ENCODE measurements around the gene NGRN. TPM values are rescaled to one million over a fixed set of nuclear protein-coding genes. Genes with fewer than 3 reads are reported as not detected.

Gene NGRN
- 10 to 100 TPM; 32.1 to 32.9 TPM for total RNA-seq

- CTCF ChIA-PET, result interaction anchor here (0.6 kb wide), 1 partner anchor 31 kb away, joined by 3 read pairs; no protein-coding TSS in a partner anchor
Measured at GRCh38 chr15:90265271-90266060, at the start of gene NGRN. TSS of gene NGRN (plus strand) at chr15:90265672. CDS start at chr15:90265713, 41 bp downstream.

GRCh38 chr15:90217671-90218394 lies 47.6 kb upstream of the NGRN start:
- CTCF ChIA-PET, result interaction anchor here (1.1 kb wide), 1 partner anchor 112 kb away, joined by 3 read pairs; no protein-coding TSS in a partner anchor

More at GRCh38 chr15:90265271-90266060, at the start of gene NGRN:
- POLR2A ChIA-PET, result interaction anchor here (0.7 to 2.3 kb wide), 6 partner anchors 8 to 231 kb away, joined by 3 to 13 read pairs (median 3); partner anchors contain the start of genes CIB1, GDPGP1 and SEMA4B

GRCh38 chr15:90219421-90220141 lies 45.9 kb upstream of the NGRN start:
- CTCF ChIA-PET, result interaction anchor here (0.6 to 1.4 kb wide), 6 partner anchors 14 to 321 kb away, joined by 3 to 4 read pairs (median 3); no protein-coding TSS in a partner anchor
- POLR2A ChIA-PET, result no interaction called here

More at GRCh38 chr15:90217671-90218394, 47.6 kb upstream of the NGRN start:
- POLR2A ChIA-PET, result no interaction called here

- POLR2A ChIA-PET, result interaction anchor here (0.8 kb wide), 1 partner anchor 10 kb away, joined by 3 read pairs; no protein-coding TSS in a partner anchor
- CTCF ChIA-PET, result interaction anchor here (0.7 to 1.6 kb wide), 7 partner anchors 9 to 80 kb away, joined by 3 to 10 read pairs (median 4); partner anchors contain the start of genes CIB1 and GDPGP1
Measured at GRCh38 chr15:90221246-90221900, 44.1 kb upstream of the NGRN start.

- CTCF ChIA-PET, result interaction anchor here (1.3 kb wide), 1 partner anchor 11 kb away, joined by 3 read pairs; no protein-coding TSS in a partner anchor
- POLR2A ChIA-PET, result no interaction called here
Measured at GRCh38 chr15:90222547-90222946, 42.9 kb upstream of the NGRN start.

GRCh38 chr15:90223441-90224165 lies 41.9 kb upstream of the NGRN start:
- ChIA-PET POLR2A (interaction anchor here (0.6 kb wide), 1 partner anchor 29 kb away, joined by 6 read pairs; no protein-coding TSS in a partner anchor), CTCF (interaction anchor here (0.5 to 1.3 kb wide), 3 partner anchors 12 to 15 kb away, joined by 3 read pairs; no protein-coding TSS in a partner anchor)

- ChIA-PET CTCF (no interaction called here), POLR2A (no interaction called here)
Measured at GRCh38 chr15:90225047-90225446, 40.4 kb upstream of the NGRN start.

GRCh38 chr15:90225504-90226234 lies 39.8 kb upstream of the NGRN start:
- POLR2A ChIA-PET, result no interaction called here
- CTCF ChIA-PET, result interaction anchor here (0.6 kb wide), 1 partner anchor 104 kb away, joined by 4 read pairs; no protein-coding TSS in a partner anchor

- POLR2A ChIA-PET, result no interaction called here
- CTCF ChIA-PET, result interaction anchor here (0.6 kb wide), 1 partner anchor 12 kb away, joined by 3 read pairs; no protein-coding TSS in a partner anchor
Measured at GRCh38 chr15:90227336-90227735, 38.1 kb upstream of the NGRN start.

- CTCF ChIA-PET, result no interaction called here
- POLR2A ChIA-PET, result no interaction called here
Measured at GRCh38 chr15:90227816-90228772, 37.4 kb upstream of the NGRN start.

GRCh38 chr15:90228960-90229359 lies 36.5 kb upstream of the NGRN start:
- ChIA-PET CTCF (no interaction called here), POLR2A (no interaction called here)

- ChIA-PET POLR2A (interaction anchor here (1.0 kb wide), 1 partner anchor 19 kb away, joined by 4 read pairs; the partner anchor contains the start of gene TTLL13), CTCF (interaction anchor here (0.5 to 2.3 kb wide), 3 partner anchors 9 to 48 kb away, joined by 3 to 10 read pairs (median 5); no protein-coding TSS in a partner anchor)
Measured at GRCh38 chr15:90230071-90230494, 35.4 kb upstream of the NGRN start.

GRCh38 chr15:90230610-90231009 lies 34.9 kb upstream of the NGRN start:
- CTCF ChIA-PET, result interaction anchor here (0.5 to 2.3 kb wide), 4 partner anchors 9 to 47 kb away, joined by 3 to 10 read pairs (median 4); partner anchors contain the start of gene SEMA4B
- POLR2A ChIA-PET, result interaction anchor here (0.9 to 3.0 kb wide), 4 partner anchors 19 to 128 kb away, joined by 3 to 10 read pairs (median 4); partner anchors contain the start of genes IDH2, NGRN, SEMA4B and TTLL13

- CTCF ChIA-PET, result interaction anchor here (0.8 to 2.3 kb wide), 3 partner anchors 10 to 129 kb away, joined by 4 to 10 read pairs (median 4); partner anchors contain the start of genes IDH2 and SEMA4B
- POLR2A ChIA-PET, result interaction anchor here (0.7 to 3.0 kb wide), 8 partner anchors 10 to 711 kb away, joined by 3 to 13 read pairs (median 3); partner anchors contain the start of genes IDH2, NGRN, SEMA4B and TTLL13
Measured at GRCh38 chr15:90231028-90232017, 34.1 kb upstream of the NGRN start.

All from activated CD8-positive, alpha-beta memory T cell treated with anti-CD3 and anti-CD28 coated beads for 36 hours (primary cell).